Calu3 (cell line): ENCODE data around the gene BNIP3. TPM values are rescaled to one million over a fixed set of nuclear protein-coding genes. Genes with fewer than 3 reads are reported as not detected.

Experiments
- Bru-seq: library from RNA; stranded (reverse); fragments of 400-500 nt; gene quantifications from one replicate; lab custom pipeline; 2021; lab: Mats Ljungman, UMichigan
- BruChase-seq, 2 experiments: library from RNA; stranded (reverse); fragments of 400-500 nt; gene quantifications; one replicate each; lab custom pipeline; 2021; lab: Mats Ljungman, UMichigan
- BruUV-seq: library from RNA; stranded (reverse); fragments of 400-500 nt; replicated peaks from 2 replicates; lab custom pipeline; 2021; lab: Mats Ljungman, UMichigan
- CTCF ChIA-PET: fragments of 300-600 bp; sonication (Branson Sonifier 250); formaldehyde crosslinking; loops from one replicate; lab custom pipeline; 2022; ENCODE audit warnings: antibody characterized with exemption; lab: Charles Lee
- DNase-seq: peaks from one replicate; pipeline ENCODE4 v3.0.0; 2022
- H3K27ac Mint-ChIP-seq: one replicate; pipeline ENCODE4 v1.8.0; 2022; ENCODE audit warnings: mixed read lengths; ENCODE audit not compliant: unreplicated experiment
- H3K27me3 Mint-ChIP-seq: one replicate; pipeline ENCODE4 v1.8.0; 2022; ENCODE audit warnings: mixed read lengths; ENCODE audit not compliant: unreplicated experiment
- H3K36me3 Mint-ChIP-seq: one replicate; pipeline ENCODE4 v1.8.0; 2022; ENCODE audit warnings: mild to moderate bottlenecking, moderate library complexity, mixed read lengths; ENCODE audit not compliant: insufficient read depth, unreplicated experiment
- H3K4me1 Mint-ChIP-seq: one replicate; pipeline ENCODE4 v1.8.0; 2022; ENCODE audit warnings: mild to moderate bottlenecking, low read depth, mixed read lengths; ENCODE audit not compliant: unreplicated experiment
- H3K4me3 Mint-ChIP-seq: one replicate; pipeline ENCODE4 v1.8.0; 2022; ENCODE audit warnings: mild to moderate bottlenecking, low read depth, moderate library complexity, mixed read lengths; ENCODE audit not compliant: unreplicated experiment
- H3K9me3 Mint-ChIP-seq: one replicate; pipeline ENCODE4 v1.8.0; 2022; ENCODE audit warnings: low read depth, mixed read lengths; ENCODE audit not compliant: unreplicated experiment
- CTCF ChIP-seq: fragments of 200-600 bp; IDR thresholded peaks from one replicate; pipeline ENCODE4 v1.8.0; 2022; ENCODE audit warnings: antibody characterized with exemption; ENCODE audit not compliant: unreplicated experiment
- intact Hi-C: fragments of 100-400 bp; cut with micrococcal nuclease; formaldehyde crosslinking; loops from one replicate; pipeline ENCODE4 v1.10.0; 2022; ENCODE audit not compliant: unreplicated experiment
- long read RNA-seq: library from polyadenylated mRNA; stranded (forward); transcript quantifications from one replicate; pipeline ENCODE4 v2.0.0, GENCODE V29; 2022
- total RNA-seq: library from RNA; stranded (reverse); gene quantifications from 2 replicates; pipeline ENCODE4 v1.2.3, GENCODE V29; 2022

BNIP3 gene
- total RNA-seq (7.9 and 8.7 TPM in 2 replicates), Bru-seq, nascent RNA (percentile 38 among the genes with signal in this experiment), BruChase-seq, experiment 1, labeled RNA remaining after a 6-hour chase (percentile 54 among the genes with signal in this experiment), BruChase-seq, experiment 2, labeled RNA remaining after a 2-hour chase (percentile 44 among the genes with signal in this experiment)
- long read RNA-seq, transcript BNIP3-201 (6 exons, 2,861 nt), result major isoform, 34 of 37 reads
- long read RNA-seq, partial matches to known transcripts, result 2 of 37 reads
- long read RNA-seq, other reads (novel, unspliced or antisense), result 1 of 37 reads

GRCh38 chr10:131981429-131982184 lies at the start of gene BNIP3:
Gene BNIP3, minus strand, starts transcription at chr10:131981923. Its CDS starts 117 bp downstream, at chr10:131981806.
- intact Hi-C loops, result no loop called here
- BruUV-seq, result no TSS peak
- CTCF ChIA-PET, result no interaction called here
- Mint-ChIP-seq H3K9me3 (no peaks in the 10 kb centered on the region), H3K4me1 (no peaks in the 10 kb centered on the region), H3K27me3 (no peaks in the 10 kb centered on the region), H3K27ac (no peak within 1 kb of the TSS), H3K4me3 (peak within 1 kb of the TSS; percentile 75), H3K36me3 (peaks cover 10% of the 10 kb centered on the region)
- peak; percentile 87 for DNase-seq
- no peak for TF ChIP-seq CTCF

- intact Hi-C loops, result no loop called here
- Mint-ChIP-seq H3K27me3 (peaks cover 92% of the 10 kb centered on the region), H3K9me3 (peaks cover 3% of the 10 kb centered on the region), H3K27ac (no peak overlapping the region), H3K4me3 (no peak overlapping the region), H3K4me1 (no peaks in the 10 kb centered on the region), H3K36me3 (no peaks in the 10 kb centered on the region)
- no TSS peak for BruUV-seq
- CTCF ChIA-PET, result interaction anchor here (0.7 kb wide), 1 partner anchor 25 kb away, joined by 5 read pairs; no protein-coding TSS in a partner anchor
- DNase-seq, result no peak
- no peak for TF ChIP-seq CTCF
These were observed 49.3 kb upstream of the BNIP3 start for GRCh38 chr10:132030898-132031463.

- H3K4me3 Mint-ChIP-seq, result no peak overlapping the region
- H3K27me3 Mint-ChIP-seq, result peaks cover 85% of the 10 kb centered on the region
- no peak for DNase-seq
- BruUV-seq, result no TSS peak
- peaks cover 3% of the 10 kb centered on the region for H3K9me3 Mint-ChIP-seq
- CTCF ChIA-PET, result no interaction called here
- H3K27ac Mint-ChIP-seq, result no peak overlapping the region
- TF ChIP-seq CTCF, result no peak
- H3K36me3 Mint-ChIP-seq, result no peaks in the 10 kb centered on the region
- no peaks in the 10 kb centered on the region for H3K4me1 Mint-ChIP-seq
- intact Hi-C loops, result no loop called here
These were observed 47.0 kb upstream of the BNIP3 start for GRCh38 chr10:132028706-132029105.

- H3K4me1 Mint-ChIP-seq, result peaks cover 7% of the 10 kb centered on the region
- intact Hi-C loops, result no loop called here
- no peak for DNase-seq
- no peaks in the 10 kb centered on the region for H3K36me3 Mint-ChIP-seq
- no peak for TF ChIP-seq CTCF
- no peak overlapping the region for H3K4me3 Mint-ChIP-seq
- peaks cover 3% of the 10 kb centered on the region for H3K9me3 Mint-ChIP-seq
- peaks cover 88% of the 10 kb centered on the region for H3K27me3 Mint-ChIP-seq
- CTCF ChIA-PET, result no interaction called here
- BruUV-seq, result no TSS peak
- no peak overlapping the region for H3K27ac Mint-ChIP-seq
These were observed 45.8 kb upstream of the BNIP3 start for GRCh38 chr10:132027423-132027983.
